T-cell (primary cell): ENCODE measurements around the gene RPH3AL. TPM values are rescaled to one million over a fixed set of nuclear protein-coding genes. Genes with fewer than 3 reads are reported as not detected.

Source experiments
- ATAC-seq, 4 experiments: fragments of 200-7000 bp in 3 of 4; fragments of 150-1000 bp in 1 of 4; cut with Tn5 transposase; replicated peaks in 1 of 4; 1 replicate in 3 of 4; 2 replicates in 1 of 4; pipeline ENCODE4 v1.10.0; 2021; ENCODE audit warnings: moderate library complexity in 3 of 4, mild to moderate bottlenecking in 2 of 4, moderate number of reproducible peaks in 1 of 4
- CTCF ChIA-PET, 2 donors: fragments of 300-600 bp; sonication (Branson Sonifier 250); formaldehyde crosslinking; loops; one replicate each; lab custom pipeline; 2022; ENCODE audit warnings: antibody characterized with exemption in 2 of 2; lab: Charles Lee
- POLR2A ChIA-PET, 2 donors: fragments of 300-600 bp; sonication (Branson Sonifier 250); formaldehyde crosslinking; loops; one replicate each; lab custom pipeline; 2022; ENCODE audit warnings: antibody characterized with exemption in 2 of 2; lab: Charles Lee
- DNase-seq, 35 experiments: peaks; one replicate each; pipeline versions ENCODE4 v3.0.0 to v3.0.0-alpha.2; 2013 to 2023
- H3K27ac ChIP-seq: one replicate; pipeline ENCODE4 v1.5.1; 2013; ENCODE audit warnings: low read length
- H3K27me3 ChIP-seq, 2 experiments: replicated peaks in 1 of 2; 1 replicate in 1 of 2; 2 replicates in 1 of 2; pipeline versions ENCODE4 v1.6.1 to v1.7.0; 2013; ENCODE audit warnings: low read length in 1 of 2, mixed read lengths in 1 of 2; ENCODE audit not compliant: control insufficient read depth in 2 of 2, insufficient read depth in 2 of 2; ENCODE audit errors: extremely low read depth in 1 of 2
- H3K36me3 ChIP-seq, 2 donors: 1 replicate in 1 of 2; 2 replicates in 1 of 2; pipeline versions ENCODE4 v1.6.1 to v1.7.0; 2013; ENCODE audit warnings: low read length in 1 of 2; ENCODE audit not compliant: control insufficient read depth in 2 of 2, insufficient read depth in 1 of 2; ENCODE audit errors: extremely low read depth in 1 of 2
- H3K4me1 ChIP-seq, 2 experiments: 1 replicate in 1 of 2; 2 replicates in 1 of 2; pipeline versions ENCODE4 v1.6.1 to v1.7.0; 2013; ENCODE audit warnings: low read length in 2 of 2, mixed read lengths in 1 of 2; ENCODE audit not compliant: insufficient read depth in 2 of 2, control insufficient read depth in 1 of 2; ENCODE audit errors: extremely low read depth in 1 of 2
- H3K4me3 ChIP-seq, 2 donors: 1 replicate in 1 of 2; 2 replicates in 1 of 2; pipeline versions ENCODE4 v1.5.1 to v1.7.0; 2013; ENCODE audit warnings: mild to moderate bottlenecking in 2 of 2, low read length in 1 of 2, moderate library complexity in 1 of 2; ENCODE audit not compliant: control insufficient read depth in 1 of 2; ENCODE audit errors: extremely low read depth in 1 of 2
- H3K9me3 ChIP-seq: 2 replicates; pipeline ENCODE4 v1.7.0; 2013
- H3K27ac Mint-ChIP-seq, 2 donors: one replicate each; pipeline ENCODE4 v1.8.0; 2020 to 2021; ENCODE audit warnings: mild to moderate bottlenecking in 2 of 2, mixed read lengths in 2 of 2
- H3K27me3 Mint-ChIP-seq, 2 donors: one replicate each; pipeline ENCODE4 v1.8.0; 2021 to 2022; ENCODE audit warnings: mixed read lengths in 2 of 2
- H3K36me3 Mint-ChIP-seq: one replicate; pipeline ENCODE4 v1.8.0; 2021; ENCODE audit warnings: mixed read lengths
- H3K4me1 Mint-ChIP-seq, 3 donors: one replicate each; pipeline ENCODE4 v1.8.0; 2020 to 2022; ENCODE audit warnings: mixed read lengths in 3 of 3, mild to moderate bottlenecking in 1 of 3
- H3K4me3 Mint-ChIP-seq, 3 donors: one replicate each; pipeline ENCODE4 v1.8.0; 2020 to 2022; ENCODE audit warnings: mild to moderate bottlenecking in 3 of 3, mixed read lengths in 3 of 3, moderate library complexity in 3 of 3
- H3K9me3 Mint-ChIP-seq, 3 donors: one replicate each; pipeline ENCODE4 v1.8.0; 2020 to 2022; ENCODE audit warnings: mixed read lengths in 3 of 3
- WGBS: methylation state at CpG from one replicate; pipeline ENCODE4 v1.1.5; 2013; ENCODE audit warnings: missing lambda C conversion rate; ENCODE audit not compliant: insufficient coverage; 5-methylcytosine and 5-hydroxymethylcytosine counted together
- total RNA-seq, 35 experiments: library from RNA in 6 of 35; stranded (reverse) in 6 of 35; fragments of 120-200 nt in 1 of 35; gene quantifications; one replicate each; pipeline versions ENCODE4 v1.2.1 to v1.2.4 and lab custom pipeline; 2013 to 2026

RPH3AL gene
- total RNA-seq, 5 donors from 2014 or later (not counting 1 experiment from before 2014, with no cell fraction given): 4.5 to 10.5 (median 5.3) TPM

GRCh38 chr17:177762-178161, 174.8 kb downstream of the RPH3AL start:
- CTCF ChIA-PET: no interaction called here
- Histone ChIP-seq H3K4me1 (peaks cover 0 to 7% of the 10 kb centered on the region in 2 experiments), H3K4me3 (no peak overlapping the region), H3K27me3 (peaks cover 0 to 59% of the 10 kb centered on the region in 2 experiments), H3K27ac (no peak overlapping the region), H3K9me3 (no peaks in the 10 kb centered on the region), H3K36me3 (no peaks in the 10 kb centered on the region)
- Mint-ChIP-seq H3K27me3 (peaks cover 22 to 38% of the 10 kb centered on the region in 2 donors), H3K9me3 (no peaks in the 10 kb centered on the region), H3K4me1 (peaks cover 0 to 6% (median 2%) of the 10 kb centered on the region in 3 donors), H3K4me3 (no peak overlapping the region), H3K36me3 (no peaks in the 10 kb centered on the region), H3K27ac (no peak overlapping the region)
- ATAC-seq: no peak
- POLR2A ChIA-PET: no interaction called here
- WGBS: 73% methylated on average over 5 of the region's 6 CpGs
- DNase-seq: no peak

- peaks cover 0 to 59% of the 10 kb centered on the region in 2 experiments for H3K27me3 ChIP-seq
- no peak overlapping the region for H3K4me3 ChIP-seq
- ATAC-seq (no peak), DNase-seq (no peak)
- POLR2A ChIA-PET: interaction anchor here in 1 of 2 donors (0.7 kb wide), 1 partner anchor 22 kb away, joined by 3 read pairs; no protein-coding TSS in a partner anchor
- no peaks in the 10 kb centered on the region for H3K36me3 ChIP-seq
- Mint-ChIP-seq H3K27ac (no peak overlapping the region), H3K9me3 (no peaks in the 10 kb centered on the region), H3K4me1 (peaks cover 0 to 4% (median 2%) of the 10 kb centered on the region in 3 donors), H3K4me3 (no peak overlapping the region), H3K36me3 (no peaks in the 10 kb centered on the region), H3K27me3 (peaks cover 18 to 32% of the 10 kb centered on the region in 2 donors)
- 83% methylated on average over 1 of the region's 3 CpGs for WGBS
- CTCF ChIA-PET: no interaction called here
- no peaks in the 10 kb centered on the region for H3K9me3 ChIP-seq
- no peak overlapping the region for H3K27ac ChIP-seq
- peaks cover 0 to 7% of the 10 kb centered on the region in 2 experiments for H3K4me1 ChIP-seq
These were observed 175.5 kb downstream of the RPH3AL start for GRCh38 chr17:177155-177554.

GRCh38 chr17:173166-173911, 179.3 kb downstream of the RPH3AL start:
- ATAC-seq (no peak), DNase-seq (no peak)
- no peak overlapping the region for H3K27ac ChIP-seq
- POLR2A ChIA-PET: no interaction called here
- Mint-ChIP-seq H3K36me3 (no peaks in the 10 kb centered on the region), H3K4me1 (no peaks in the 10 kb centered on the region), H3K4me3 (no peak overlapping the region), H3K9me3 (no peaks in the 10 kb centered on the region), H3K27me3 (peaks cover 12 to 14% of the 10 kb centered on the region in 2 donors), H3K27ac (no peak overlapping the region)
- no peaks in the 10 kb centered on the region for H3K9me3 ChIP-seq
- H3K27me3 ChIP-seq: peaks cover 0 to 44% of the 10 kb centered on the region in 2 experiments
- no peaks in the 10 kb centered on the region for H3K36me3 ChIP-seq
- no peaks in the 10 kb centered on the region for H3K4me1 ChIP-seq
- CTCF ChIA-PET: no interaction called here
- 63% methylated on average over 8 of the region's 10 CpGs for WGBS
- no peak overlapping the region for H3K4me3 ChIP-seq

- Histone ChIP-seq H3K36me3 (no peaks in the 10 kb centered on the region), H3K27ac (no peak overlapping the region), H3K9me3 (no peaks in the 10 kb centered on the region), H3K4me3 (no peak overlapping the region), H3K27me3 (peaks cover 0 to 34% of the 10 kb centered on the region in 2 experiments), H3K4me1 (no peaks in the 10 kb centered on the region)
- no peak for DNase-seq
- H3K36me3 Mint-ChIP-seq: no peaks in the 10 kb centered on the region
- ChIA-PET POLR2A (no interaction called here), CTCF (no interaction called here)
- H3K4me3 Mint-ChIP-seq: no peak overlapping the region
- no peak overlapping the region for H3K27ac Mint-ChIP-seq
- no peak for ATAC-seq
- WGBS: 94% methylated on average over 8 of the region's 11 CpGs
- H3K4me1 Mint-ChIP-seq: no peaks in the 10 kb centered on the region
- H3K9me3 Mint-ChIP-seq: no peaks in the 10 kb centered on the region
- H3K27me3 Mint-ChIP-seq: peaks cover 4 to 6% of the 10 kb centered on the region in 2 donors
These were observed 180.2 kb downstream of the RPH3AL start for GRCh38 chr17:172401-172800.

DNA sequence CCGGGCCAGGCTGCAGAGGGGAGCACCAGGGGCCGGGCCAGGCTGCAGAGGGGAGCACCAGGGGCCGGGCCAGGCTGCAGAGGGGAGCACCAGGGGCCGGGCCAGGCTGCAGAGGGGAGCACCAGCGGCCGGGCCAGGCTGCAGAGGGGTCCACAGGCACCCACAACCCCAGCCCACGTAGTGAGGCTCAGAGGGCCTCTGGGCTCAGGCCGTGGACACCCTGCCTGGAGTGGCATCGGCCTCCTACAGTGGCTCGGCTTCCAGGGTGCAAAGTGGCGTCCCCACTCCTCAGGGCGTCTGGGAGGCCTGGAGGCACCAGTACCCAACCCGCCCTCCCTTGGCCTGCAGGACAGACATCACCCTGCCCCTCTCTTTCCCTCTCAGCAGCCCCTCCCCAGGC, 180.7 kb downstream of the RPH3AL start:
- H3K9me3 ChIP-seq: no peaks in the 10 kb centered on the region
- no peaks in the 10 kb centered on the region for H3K36me3 Mint-ChIP-seq
- H3K36me3 ChIP-seq: no peaks in the 10 kb centered on the region
- H3K27ac Mint-ChIP-seq: no peak overlapping the region
- peaks cover 2 to 3% of the 10 kb centered on the region in 2 donors for H3K27me3 Mint-ChIP-seq
- peaks cover 0 to 29% of the 10 kb centered on the region in 2 experiments for H3K27me3 ChIP-seq
- no peak overlapping the region for H3K27ac ChIP-seq
- H3K9me3 Mint-ChIP-seq: no peaks in the 10 kb centered on the region
- no peaks in the 10 kb centered on the region for H3K4me1 ChIP-seq
- POLR2A ChIA-PET: no interaction called here
- no peak for ATAC-seq
- H3K4me3 ChIP-seq: no peak overlapping the region
- 87% methylated on average over 9 of the region's 13 CpGs for WGBS
- CTCF ChIA-PET: no interaction called here
- DNase-seq: no peak
- H3K4me3 Mint-ChIP-seq: no peak overlapping the region
- H3K4me1 Mint-ChIP-seq: no peaks in the 10 kb centered on the region

- no peak overlapping the region for H3K4me3 Mint-ChIP-seq
- peaks cover 2 to 3% of the 10 kb centered on the region in 2 donors for H3K27me3 Mint-ChIP-seq
- ChIA-PET CTCF (no interaction called here), POLR2A (no interaction called here)
- H3K9me3 Mint-ChIP-seq: no peaks in the 10 kb centered on the region
- H3K4me3 ChIP-seq: no peak overlapping the region
- no peaks in the 10 kb centered on the region for H3K36me3 ChIP-seq
- H3K4me1 ChIP-seq: no peaks in the 10 kb centered on the region
- no peak overlapping the region for H3K27ac ChIP-seq
- no peak for ATAC-seq
- H3K36me3 Mint-ChIP-seq: no peaks in the 10 kb centered on the region
- H3K27ac Mint-ChIP-seq: no peak overlapping the region
- peaks cover 0 to 23% of the 10 kb centered on the region in 2 experiments for H3K27me3 ChIP-seq
- H3K4me1 Mint-ChIP-seq: no peaks in the 10 kb centered on the region
- no peaks in the 10 kb centered on the region for H3K9me3 ChIP-seq
- DNase-seq: no peak
- 76% methylated on average over 4 of the region's 6 CpGs for whole genome bisulfite sequencing
These were observed 182.4 kb downstream of the RPH3AL start for GRCh38 chr17:170130-170670.
